ENCODE data around the gene RGP1. TPM values are rescaled to one million over a fixed set of nuclear protein-coding genes. Genes with fewer than 3 reads are reported as not detected.

The RGP1 gene
- total RNA-seq, 1 donor from 2014 or later = 27.2 TPM

GRCh38 chr9:35729700-35730485, 19.2 kb upstream of the RGP1 start:
- no peak overlapping the region for H3K4me3 Mint-ChIP-seq (ENCODE audit: unreplicated experiment)
- no peaks in the 10 kb centered on the region for H3K27me3 Mint-ChIP-seq (ENCODE audit: low read depth, unreplicated experiment)
- peak overlapping the region; percentile 91 for H3K9ac ChIP-seq (ENCODE audit: low read length)
- H3K27me3 ChIP-seq (ENCODE audit: insufficient read depth, low read length) = no peaks in the 10 kb centered on the region
- H3K4me3 ChIP-seq (ENCODE audit: insufficient read depth, low read depth, low read length) = peak overlapping the region; percentile 93
- peaks cover 62% of the 10 kb centered on the region for H4K20me1 ChIP-seq (ENCODE audit: insufficient read depth, low read length)
- peak overlapping the region; percentile 99 for H3K4me2 ChIP-seq (ENCODE audit: low read length)
- H3K36me3 ChIP-seq (ENCODE audit: insufficient read depth, low read length) = peaks cover 13% of the 10 kb centered on the region
- no peaks in the 10 kb centered on the region for H3K9me3 Mint-ChIP-seq (ENCODE audit: unreplicated experiment)
- H3K27ac Mint-ChIP-seq (ENCODE audit: unreplicated experiment) = no peak overlapping the region
- H3K79me2 ChIP-seq (ENCODE audit: insufficient read depth, low read length) = peaks cover 93% of the 10 kb centered on the region
- peak; percentile 45 for FAIRE-seq
- peak overlapping the region; percentile 92 for H3K27ac ChIP-seq (ENCODE audit: low read depth, low read length)
- peaks cover 59% of the 10 kb centered on the region for H3K4me1 ChIP-seq (ENCODE audit: insufficient read depth, low read length)
- H3K9me3 ChIP-seq (ENCODE audit: insufficient read depth, low read depth, low read length) = no peaks in the 10 kb centered on the region
- TF ChIP-seq, protein P1, sequence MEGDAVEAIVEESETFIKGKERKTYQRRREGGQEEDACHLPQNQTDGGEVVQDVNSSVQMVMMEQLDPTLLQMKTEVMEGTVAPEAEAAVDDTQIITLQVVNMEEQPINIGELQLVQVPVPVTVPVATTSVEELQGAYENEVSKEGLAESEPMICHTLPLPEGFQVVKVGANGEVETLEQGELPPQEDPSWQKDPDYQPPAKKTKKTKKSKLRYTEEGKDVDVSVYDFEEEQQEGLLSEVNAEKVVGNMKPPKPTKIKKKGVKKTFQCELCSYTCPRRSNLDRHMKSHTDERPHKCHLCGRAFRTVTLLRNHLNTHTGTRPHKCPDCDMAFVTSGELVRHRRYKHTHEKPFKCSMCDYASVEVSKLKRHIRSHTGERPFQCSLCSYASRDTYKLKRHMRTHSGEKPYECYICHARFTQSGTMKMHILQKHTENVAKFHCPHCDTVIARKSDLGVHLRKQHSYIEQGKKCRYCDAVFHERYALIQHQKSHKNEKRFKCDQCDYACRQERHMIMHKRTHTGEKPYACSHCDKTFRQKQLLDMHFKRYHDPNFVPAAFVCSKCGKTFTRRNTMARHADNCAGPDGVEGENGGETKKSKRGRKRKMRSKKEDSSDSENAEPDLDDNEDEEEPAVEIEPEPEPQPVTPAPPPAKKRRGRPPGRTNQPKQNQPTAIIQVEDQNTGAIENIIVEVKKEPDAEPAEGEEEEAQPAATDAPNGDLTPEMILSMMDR (IDR thresholded peaks at IDR 0.05; ENCODE audit: insufficient read depth, low read depth, low read length) = peak; percentile 70
- TF ChIP-seq EZH2 (IDR thresholded peaks at IDR 0.05; ENCODE audit: insufficient read depth, low read length) = no peak
- peaks cover 14% of the 10 kb centered on the region for H3K4me1 Mint-ChIP-seq (ENCODE audit: low read depth, unreplicated experiment)
- peak; percentile 81 for DNase-seq (ENCODE audit: low read depth)
- peaks cover 10% of the 10 kb centered on the region for H3K36me3 Mint-ChIP-seq (ENCODE audit: low read depth, unreplicated experiment)
- no peak overlapping the region for H2AFZ ChIP-seq (ENCODE audit: low read depth, low read length)

GRCh38 chr9:35730486-35730854, 18.6 kb upstream of the RGP1 start:
- peaks cover 62% of the 10 kb centered on the region for H4K20me1 ChIP-seq (ENCODE audit: insufficient read depth, low read length)
- H3K4me2 ChIP-seq (ENCODE audit: low read length) = peak overlapping the region; percentile 99
- FAIRE-seq (no peak), DNase-seq (ENCODE audit: low read depth) (no peak)
- peaks cover 59% of the 10 kb centered on the region for H3K4me1 ChIP-seq (ENCODE audit: insufficient read depth, low read length)
- Mint-ChIP-seq H3K9me3 (ENCODE audit: unreplicated experiment) (no peaks in the 10 kb centered on the region), H3K36me3 (ENCODE audit: low read depth, unreplicated experiment) (peaks cover 5% of the 10 kb centered on the region), H3K4me3 (ENCODE audit: unreplicated experiment) (no peak overlapping the region), H3K27me3 (ENCODE audit: low read depth, unreplicated experiment) (no peaks in the 10 kb centered on the region), H3K27ac (ENCODE audit: unreplicated experiment) (no peak overlapping the region), H3K4me1 (ENCODE audit: low read depth, unreplicated experiment) (peaks cover 17% of the 10 kb centered on the region)
- peaks cover 93% of the 10 kb centered on the region for H3K79me2 ChIP-seq (ENCODE audit: insufficient read depth, low read length)
- peak overlapping the region; percentile 92 for H3K27ac ChIP-seq (ENCODE audit: low read depth, low read length)
- H3K9me3 ChIP-seq (ENCODE audit: insufficient read depth, low read depth, low read length) = no peaks in the 10 kb centered on the region
- no peaks in the 10 kb centered on the region for H3K27me3 ChIP-seq (ENCODE audit: insufficient read depth, low read length)
- peak overlapping the region; percentile 91 for H3K9ac ChIP-seq (ENCODE audit: low read length)
- no peak overlapping the region for H2AFZ ChIP-seq (ENCODE audit: low read depth, low read length)
- peaks cover 13% of the 10 kb centered on the region for H3K36me3 ChIP-seq (ENCODE audit: insufficient read depth, low read length)
- H3K4me3 ChIP-seq (ENCODE audit: insufficient read depth, low read depth, low read length) = peak overlapping the region; percentile 93
- TF ChIP-seq, protein P1 (IDR thresholded peaks at IDR 0.05; ENCODE audit: insufficient read depth, low read depth, low read length) = no peak
- TF ChIP-seq EZH2 (IDR thresholded peaks at IDR 0.05; ENCODE audit: insufficient read depth, low read length) = no peak

Data from astrocyte (in vitro differentiated cells and primary cell).